Measurements from ENCODE around the gene OTOP2.

OTOP2 gene

GRCh38 chr17:74925242-74925641 lies 1.2 kb downstream of the OTOP2 start:
- DNase-seq = no peak

DNA sequence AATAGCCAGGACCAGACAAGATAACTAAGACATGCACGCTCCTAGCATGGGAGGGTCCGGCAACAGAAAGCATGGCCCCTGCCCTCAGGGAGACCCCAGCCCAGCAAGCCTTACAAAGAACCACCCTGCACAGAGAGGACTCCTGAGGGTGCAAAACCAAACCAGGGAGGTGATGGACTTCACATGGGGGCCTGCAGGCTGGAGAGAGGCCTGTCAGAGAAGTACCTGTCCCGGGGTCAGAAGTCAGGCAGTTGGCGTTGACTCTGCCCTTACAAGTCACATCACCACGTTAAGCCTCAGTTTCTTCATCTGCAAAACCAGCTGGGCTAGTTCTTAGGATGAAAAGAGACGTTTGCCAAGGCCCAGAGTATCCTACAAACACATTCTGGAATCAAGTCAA lies 4.7 kb downstream of the OTOP2 start:
- no peak for DNase-seq

- no peak for DNase-seq
Observed at GRCh38 chr17:74930535-74931036, 6.5 kb downstream of the OTOP2 start.

GRCh38 chr17:74935048-74935447 lies 11.0 kb downstream of the OTOP2 start:
- DNase-seq = no peak

DNA sequence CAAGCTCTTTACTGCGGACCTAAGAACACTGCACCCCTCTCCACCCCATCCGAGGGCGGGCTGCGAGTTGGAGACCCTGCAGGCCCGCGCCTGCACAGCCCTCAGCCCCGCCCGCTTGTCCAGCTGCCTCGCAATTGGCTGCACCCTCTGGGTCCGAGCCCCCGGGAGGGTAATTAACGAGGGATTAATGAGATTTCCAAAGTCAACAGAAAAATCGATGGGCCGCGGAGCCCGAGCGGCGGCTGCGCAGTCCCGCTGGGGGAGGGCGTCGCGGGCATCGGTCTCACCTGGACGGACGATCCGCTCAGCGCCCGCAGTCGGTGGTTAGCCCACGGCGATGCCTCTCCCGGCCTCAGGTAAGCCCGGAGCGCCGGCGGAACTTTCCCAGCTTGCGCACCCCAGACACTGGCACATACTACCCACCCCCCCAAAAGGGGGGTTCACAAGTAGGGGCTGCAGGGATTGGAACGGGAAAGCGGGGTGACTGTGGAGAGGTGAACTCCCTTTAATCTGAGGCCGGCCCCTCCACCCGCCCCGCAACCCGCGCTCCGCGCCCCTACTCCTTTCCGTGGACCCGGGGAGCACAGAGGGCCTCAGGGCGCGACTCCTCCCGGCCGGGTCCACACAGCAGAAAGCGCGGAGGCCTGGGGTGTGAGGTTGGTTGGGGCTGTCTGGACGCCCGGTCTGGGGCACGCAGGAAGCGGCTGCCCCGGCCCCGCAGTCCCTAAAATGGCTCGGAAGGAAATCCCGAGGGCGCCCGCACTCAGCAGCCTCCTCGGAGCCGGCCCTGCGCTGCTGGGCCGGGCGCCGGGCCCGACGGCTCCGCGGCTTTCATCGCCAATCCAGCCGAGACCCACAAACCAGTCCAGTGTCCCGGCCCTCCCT lies 11.8 kb downstream of the OTOP2 start, which contains the start of gene OTOP3:
Gene OTOP3 (plus strand): TSS at position 314 of the 885 bp plus-strand sequence. CDS start 24 bp downstream, at position 338.
- DNase-seq = no peak

DNA sequence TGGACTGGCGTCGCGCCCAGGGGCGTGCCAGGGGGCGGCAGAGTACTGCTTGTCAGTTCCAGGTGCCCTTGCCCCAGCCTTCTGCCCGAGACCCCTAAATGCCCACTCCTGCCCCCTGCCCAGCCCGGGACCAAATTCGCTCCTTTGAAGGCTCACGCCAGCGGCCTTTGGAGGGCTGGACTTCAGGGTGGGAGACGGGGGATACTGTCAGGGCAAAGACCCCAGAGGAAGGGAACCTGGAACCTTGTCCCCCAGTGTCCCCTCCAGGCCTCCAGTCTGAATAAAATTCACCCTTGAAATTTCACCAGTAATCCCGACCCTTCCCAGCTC lies 12.4 kb downstream of the OTOP2 start:
- no peak for DNase-seq

DNA sequence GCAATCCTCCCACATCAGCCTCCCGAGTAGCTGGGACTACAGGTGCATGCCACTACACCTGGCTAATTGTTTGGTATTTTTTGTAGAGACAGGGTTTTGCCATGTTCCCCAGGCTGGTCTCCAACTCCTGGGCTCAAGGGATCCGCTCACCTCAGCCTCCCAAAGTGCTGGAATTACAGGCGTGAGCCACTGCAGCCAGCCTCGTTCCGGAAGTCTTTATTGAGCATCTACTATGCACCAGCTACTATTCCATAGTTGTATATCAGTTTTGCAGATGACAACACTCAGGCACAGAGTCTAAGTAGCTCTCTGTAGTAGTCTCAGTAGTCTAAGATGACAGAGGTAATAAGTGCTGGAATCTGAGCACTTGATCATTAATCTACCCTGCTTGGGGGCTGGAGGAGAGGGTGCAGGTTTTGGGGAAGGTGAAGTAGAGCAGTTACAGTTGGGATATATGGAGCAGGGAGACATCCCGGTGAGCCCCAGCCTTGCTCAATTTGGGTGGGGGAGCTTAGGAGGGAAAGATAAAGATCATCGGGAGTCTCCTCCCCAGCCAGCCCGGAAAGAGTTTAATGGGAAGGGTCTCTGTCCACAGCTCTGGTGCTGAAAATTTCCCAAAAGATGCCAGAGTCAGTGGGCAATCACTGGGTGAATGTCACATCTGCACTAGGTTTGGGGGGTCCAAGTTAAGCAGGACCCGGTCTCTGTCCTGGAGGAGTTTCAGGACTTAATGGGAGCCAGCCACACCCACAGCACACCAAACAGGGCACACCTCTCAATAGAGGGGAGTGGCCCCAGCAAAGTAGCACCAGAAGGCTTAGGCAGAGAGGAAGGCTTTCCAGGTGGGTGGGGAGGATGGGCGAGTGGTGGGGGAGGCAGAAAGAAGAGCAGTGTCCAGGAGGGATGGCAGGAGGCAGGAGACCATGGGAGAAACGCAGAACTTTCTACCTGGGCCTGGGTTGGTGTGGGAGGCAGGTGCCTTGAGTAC lies 13.3 kb downstream of the OTOP2 start:
- DNase-seq = no peak

GRCh38 chr17:74938194-74938950 lies 14.3 kb downstream of the OTOP2 start:
- DNase-seq = no peak

- DNase-seq = no peak
Observed at GRCh38 chr17:74939534-74939933, 15.5 kb downstream of the OTOP2 start.

- no peak for DNase-seq
Observed at GRCh38 chr17:74941128-74941725, 17.2 kb downstream of the OTOP2 start.

GRCh38 chr17:74943808-74944522 lies 19.9 kb downstream of the OTOP2 start:
- DNase-seq = no peak

- DNase-seq = no peak
Observed at GRCh38 chr17:74945543-74945942, 21.5 kb downstream of the OTOP2 start.

DNA sequence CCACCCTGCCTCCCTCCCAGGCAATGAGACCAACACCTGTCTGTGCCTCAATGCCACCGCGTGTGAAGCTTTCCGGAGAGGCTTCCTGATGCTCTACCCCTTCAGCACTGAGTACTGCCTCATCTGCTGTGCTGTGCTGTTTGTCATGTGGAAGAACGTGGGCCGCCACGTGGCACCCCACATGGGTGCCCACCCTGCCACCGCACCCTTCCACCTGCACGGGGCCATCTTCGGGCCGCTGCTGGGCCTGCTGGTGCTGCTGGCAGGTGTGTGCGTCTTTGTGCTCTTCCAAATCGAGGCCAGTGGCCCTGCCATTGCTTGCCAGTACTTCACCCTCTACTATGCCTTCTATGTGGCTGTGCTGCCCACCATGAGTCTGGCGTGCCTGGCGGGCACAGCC lies 22.6 kb downstream of the OTOP2 start:
- no peak for DNase-seq

GRCh38 chr17:74947041-74947754 lies 23.1 kb downstream of the OTOP2 start:
- no peak for DNase-seq

- no peak for DNase-seq
Observed at GRCh38 chr17:74949455-74950115, 25.5 kb downstream of the OTOP2 start.

GRCh38 chr17:74950207-74950606 lies 26.1 kb downstream of the OTOP2 start:
- DNase-seq = no peak

DNA sequence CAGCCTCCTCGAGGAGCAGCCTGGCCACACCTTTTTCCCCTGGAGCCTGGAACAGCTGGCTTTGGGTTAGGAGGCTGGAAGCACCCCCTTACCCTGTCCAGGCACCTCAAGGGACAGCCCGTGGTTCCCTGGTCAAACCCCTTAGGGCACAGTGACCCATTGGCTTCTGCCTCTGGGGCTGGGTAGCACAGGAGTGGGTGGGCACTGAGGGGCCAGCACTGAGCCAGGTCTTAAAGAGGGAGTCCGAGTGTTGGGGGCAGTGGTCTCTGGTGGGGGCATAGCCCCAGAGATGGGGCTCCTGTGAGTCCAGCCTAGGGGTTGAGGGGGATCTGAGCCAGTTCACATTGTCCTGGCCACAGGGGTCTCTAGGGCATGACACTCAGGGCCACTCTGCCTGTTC lies 27.0 kb downstream of the OTOP2 start:
- no peak for DNase-seq

DNA sequence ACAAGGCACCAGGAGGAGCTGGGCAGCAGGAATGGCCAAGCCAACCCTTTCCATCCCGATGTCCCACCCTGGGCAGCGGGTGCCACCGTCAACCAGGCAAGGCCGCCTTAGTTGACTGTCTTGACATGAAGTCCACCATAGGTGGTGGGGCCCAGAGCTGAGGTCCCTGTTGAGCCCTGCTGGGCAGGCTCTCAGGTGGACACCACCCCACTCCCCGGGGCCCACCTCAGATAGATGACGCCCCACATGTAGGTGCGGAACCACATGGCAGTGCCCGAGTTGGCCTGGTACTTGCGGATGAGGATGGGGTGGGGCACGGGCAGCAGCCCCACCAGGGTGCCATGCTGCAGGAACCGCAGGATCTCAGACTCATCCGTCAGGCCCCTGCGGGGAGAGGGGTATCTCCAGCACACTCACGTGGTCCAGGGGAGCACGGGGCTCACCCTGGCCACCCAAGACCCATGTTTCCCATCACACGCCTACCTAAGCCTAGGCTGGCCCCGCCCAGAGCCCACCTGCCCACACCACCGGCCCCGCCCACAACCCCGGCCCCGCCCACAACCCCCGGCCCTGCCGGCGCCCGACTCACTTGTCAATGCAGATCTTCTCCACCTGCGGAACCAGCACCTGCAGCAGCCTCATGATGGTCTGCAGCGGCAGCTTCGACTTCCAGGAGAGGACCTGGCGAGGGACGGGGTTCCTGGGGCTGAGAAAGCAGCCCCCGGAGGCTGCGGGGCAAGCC lies 27.8 kb downstream of the OTOP2 start:
- DNase-seq = no peak

DNA sequence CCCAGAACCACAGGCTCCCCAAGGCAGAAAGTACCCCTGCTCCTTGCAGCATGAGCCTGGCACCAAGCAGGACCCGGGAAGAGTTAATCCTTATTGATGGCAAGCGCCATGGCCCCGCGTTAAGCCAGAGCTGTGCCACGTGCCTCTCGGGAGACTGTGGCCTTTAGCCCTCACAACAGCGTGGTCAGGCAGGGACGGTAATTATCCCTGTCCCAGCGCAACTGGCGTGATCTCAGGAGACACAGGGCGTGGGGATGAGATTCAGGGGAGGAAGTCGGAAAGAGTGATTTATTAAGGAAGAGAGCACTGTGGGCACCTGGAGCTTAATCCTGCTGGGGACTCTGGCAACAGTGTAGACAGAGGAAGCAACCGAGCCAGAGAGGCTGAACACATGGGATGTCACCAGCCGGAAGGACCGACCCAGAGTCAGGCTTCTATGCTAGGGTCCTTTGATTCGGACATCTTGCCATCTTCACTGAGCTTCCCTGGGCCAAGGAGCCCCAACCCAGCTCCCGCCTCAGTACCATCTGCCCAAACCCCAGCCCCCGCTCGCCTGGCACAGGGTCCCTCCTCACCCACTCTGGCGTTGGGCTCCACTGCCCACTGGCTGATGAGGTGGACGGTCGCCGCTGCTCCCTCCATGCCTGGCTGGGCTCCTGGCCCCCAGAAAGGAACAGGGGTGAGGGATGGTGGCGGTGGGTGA lies 28.5 kb downstream of the OTOP2 start:
- DNase-seq = no peak
